GM19324 (cell line): Measurements from ENCODE around the gene EIF4G3.
"Not testable (repeated sequence)": the region's sequence is repeated elsewhere in the genome, so short reads cannot be mapped to it uniquely, and the experiment has no call there.

Experiments
- ATAC-seq: cut with Tn5 transposase; IDR thresholded peaks from one replicate; pipeline ENCODE4 v1.9.1; 2021; ENCODE audit warnings: mild to moderate bottlenecking, moderate library complexity; ENCODE audit not compliant: unreplicated experiment, low FRiP score

The EIF4G3 gene

GRCh38 chr1:20900056-20900455, 276.6 kb downstream of the EIF4G3 start:
- no peak for ATAC-seq

GRCh38 chr1:20899154-20899972, 277.3 kb downstream of the EIF4G3 start:
- ATAC-seq = no peak

- ATAC-seq = no peak
Observed at GRCh38 chr1:20896826-20897225, 279.9 kb downstream of the EIF4G3 start.

GRCh38 chr1:20893931-20894330, 282.8 kb downstream of the EIF4G3 start:
- no peak for ATAC-seq

GRCh38 chr1:20891091-20891490, 285.6 kb downstream of the EIF4G3 start:
- no peak for ATAC-seq

GRCh38 chr1:20887246-20887645, 289.5 kb downstream of the EIF4G3 start:
- ATAC-seq = no peak

GRCh38 chr1:20885121-20885520, 291.6 kb downstream of the EIF4G3 start:
- ATAC-seq = no peak

GRCh38 chr1:20884513-20884912, 292.2 kb downstream of the EIF4G3 start:
- no peak for ATAC-seq

GRCh38 chr1:20883766-20884165, 292.9 kb downstream of the EIF4G3 start:
- no peak for ATAC-seq

GRCh38 chr1:20882837-20883236, 293.9 kb downstream of the EIF4G3 start:
- no peak for ATAC-seq

- ATAC-seq = no peak
Observed at GRCh38 chr1:20878799-20879198, 297.9 kb downstream of the EIF4G3 start.

GRCh38 chr1:20875198-20875973, 301.3 kb downstream of the EIF4G3 start:
- ATAC-seq = no peak

- no peak for ATAC-seq
Observed at GRCh38 chr1:20873311-20873710, 303.4 kb downstream of the EIF4G3 start.

- no peak for ATAC-seq
Observed at GRCh38 chr1:20871419-20871818, 305.3 kb downstream of the EIF4G3 start.

GRCh38 chr1:20870718-20871117, 306.0 kb downstream of the EIF4G3 start:
- ATAC-seq = no peak

- no peak for ATAC-seq
Observed at GRCh38 chr1:20868263-20868662, 308.4 kb downstream of the EIF4G3 start.

- ATAC-seq = no peak
Observed at GRCh38 chr1:20867847-20868246, 308.9 kb downstream of the EIF4G3 start.

GRCh38 chr1:20867062-20867461, 309.6 kb downstream of the EIF4G3 start:
- ATAC-seq = no peak

GRCh38 chr1:20865001-20865400, 311.7 kb downstream of the EIF4G3 start:
- no peak for ATAC-seq

- ATAC-seq = no peak
Observed at GRCh38 chr1:20854529-20854928, 322.2 kb downstream of the EIF4G3 start.

GRCh38 chr1:20851791-20852190, 324.9 kb downstream of the EIF4G3 start:
- ATAC-seq = not testable (repeated sequence)

GRCh38 chr1:20850021-20850420, 326.7 kb downstream of the EIF4G3 start:
- no peak for ATAC-seq
